ENCODE data around the gene DCAF8L2. TPM values are rescaled to one million over a fixed set of nuclear protein-coding genes. Genes with fewer than 3 reads are reported as not detected.
"Not testable (repeated sequence)": the region's sequence is repeated elsewhere in the genome, so short reads cannot be mapped to it uniquely, and the experiment has no call there.

Gene DCAF8L2
- total RNA-seq, 1 experiment from 2014 or later, result not detected

DNA sequence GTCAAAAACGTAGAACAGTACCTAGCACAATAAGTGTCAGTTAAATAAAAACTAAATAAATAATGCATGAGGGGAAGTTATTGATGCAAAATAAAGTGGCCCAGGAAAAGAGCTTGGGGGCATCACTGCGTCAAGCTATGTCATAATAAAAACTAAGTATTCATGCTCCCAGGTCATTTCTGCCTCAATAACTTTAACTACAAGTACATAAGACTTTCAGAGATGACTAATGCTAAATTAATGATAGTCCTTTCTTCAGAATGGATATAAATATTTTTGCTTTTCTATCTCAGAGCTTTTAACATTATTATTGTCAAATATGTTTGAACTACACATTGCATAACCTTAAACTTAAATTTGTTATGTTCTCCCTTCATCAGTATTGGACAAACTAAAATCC lies 125.5 kb downstream of the DCAF8L2 start:
- DNase-seq (ENCODE audit: low read depth in 1 of 2, low spot score in 2 of 2), result no peak
- Histone ChIP-seq H3K27me3 (replicated peaks) (no peaks in the 10 kb centered on the region), H3K36me3 (no peaks in the 10 kb centered on the region)

GRCh38 chrX:27728291-27728690 lies 138.1 kb downstream of the DCAF8L2 start:
- Histone ChIP-seq H3K27ac (no peak overlapping the region), H3K36me3 (no peaks in the 10 kb centered on the region), H3K4me1 (replicated peaks) (no peaks in the 10 kb centered on the region), H3K9me3 (replicated peaks) (no peaks in the 10 kb centered on the region), H3K27me3 (replicated peaks) (no peaks in the 10 kb centered on the region), H3K4me3 (no peak overlapping the region)
- DNase-seq (ENCODE audit: low read depth in 1 of 2, low spot score in 2 of 2), result no peak

More for the DNA sequence above, 125.5 kb downstream of the DCAF8L2 start:
- no peaks in the 10 kb centered on the region for H3K9me3 ChIP-seq (replicated peaks)
- no peak overlapping the region for H3K4me3 ChIP-seq
- no peaks in the 10 kb centered on the region for H3K4me1 ChIP-seq (replicated peaks)
- H3K27ac ChIP-seq, result no peak overlapping the region

- H3K4me1 ChIP-seq (replicated peaks), result no peaks in the 10 kb centered on the region
Measured at GRCh38 chrX:27731962-27732361, 141.8 kb downstream of the DCAF8L2 start.

DNA sequence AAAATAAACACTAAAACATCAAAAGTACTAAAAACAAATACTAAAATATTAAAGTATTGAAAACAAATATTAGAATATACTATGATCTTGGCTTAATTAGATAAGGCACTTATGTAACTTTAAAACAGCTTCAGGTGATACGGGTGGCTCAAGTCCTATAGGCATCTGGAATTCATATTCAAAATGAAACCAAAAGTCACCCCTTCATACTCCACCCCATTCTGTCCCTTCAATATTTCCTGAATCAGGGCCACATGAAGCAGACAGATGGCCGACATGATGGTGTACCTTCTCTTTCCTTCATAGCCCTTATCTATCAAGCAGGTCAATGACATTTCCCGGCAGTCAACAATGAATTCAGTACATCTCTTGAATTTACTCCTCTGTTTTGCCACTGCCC lies 145.8 kb downstream of the DCAF8L2 start:
- Histone ChIP-seq H3K27me3 (replicated peaks) (no peaks in the 10 kb centered on the region), H3K4me3 (no peak overlapping the region), H3K36me3 (no peaks in the 10 kb centered on the region), H3K4me1 (replicated peaks) (no peaks in the 10 kb centered on the region), H3K9me3 (replicated peaks) (no peaks in the 10 kb centered on the region), H3K27ac (no peak overlapping the region)
- no peak for DNase-seq (ENCODE audit: low read depth in 1 of 2, low spot score in 2 of 2)

More at GRCh38 chrX:27731962-27732361, 141.8 kb downstream of the DCAF8L2 start:
- DNase-seq (ENCODE audit: low read depth in 1 of 2, low spot score in 2 of 2), result no peak
- Histone ChIP-seq H3K36me3 (no peaks in the 10 kb centered on the region), H3K27ac (no peak overlapping the region), H3K27me3 (replicated peaks) (no peaks in the 10 kb centered on the region), H3K9me3 (replicated peaks) (no peaks in the 10 kb centered on the region), H3K4me3 (no peak overlapping the region)

DNA sequence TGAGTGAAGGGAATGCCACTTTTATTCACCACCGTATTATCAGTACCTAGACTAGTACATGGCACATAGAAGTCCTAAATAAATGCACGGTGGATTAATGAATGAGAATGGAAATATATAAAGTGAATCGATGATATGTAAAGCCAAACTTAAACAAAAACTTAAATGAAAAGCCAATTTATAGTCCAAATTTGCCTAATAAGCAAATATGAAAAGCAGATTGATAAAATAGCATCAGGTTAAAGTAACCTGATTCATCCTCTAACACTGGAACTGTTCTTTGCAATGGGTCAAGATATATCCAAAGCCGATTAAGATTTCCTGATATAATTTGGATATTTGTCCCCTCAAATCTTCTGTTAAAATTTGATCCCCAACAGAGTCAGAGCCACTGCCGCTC lies 150.8 kb downstream of the DCAF8L2 start:
- no peaks in the 10 kb centered on the region for H3K4me1 ChIP-seq (replicated peaks)
- no peak for DNase-seq (ENCODE audit: low read depth in 1 of 2, low spot score in 2 of 2)
- H3K27me3 ChIP-seq (replicated peaks), result no peaks in the 10 kb centered on the region
- no peak overlapping the region for H3K4me3 ChIP-seq
- no peak overlapping the region for H3K27ac ChIP-seq
- H3K9me3 ChIP-seq (replicated peaks), result no peaks in the 10 kb centered on the region
- H3K36me3 ChIP-seq, result no peaks in the 10 kb centered on the region

DNA sequence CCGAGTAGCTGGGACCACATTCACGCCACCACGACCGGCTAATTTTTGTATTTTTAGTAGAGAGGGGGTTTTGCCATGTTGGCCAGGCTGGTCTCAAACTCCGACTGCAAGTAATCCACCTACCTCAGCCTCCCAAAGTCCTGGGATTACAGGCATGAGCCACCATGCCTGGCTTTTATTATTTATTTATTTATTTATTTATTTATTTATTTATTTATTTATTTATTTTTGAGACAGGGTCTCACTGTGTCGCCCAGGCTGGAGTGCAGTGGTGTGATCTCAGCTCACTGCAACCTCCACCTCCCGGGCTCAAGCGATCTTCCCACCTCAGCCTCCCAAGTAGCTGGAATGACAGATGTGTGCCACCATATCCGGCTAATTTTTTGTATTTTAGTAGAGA lies 153.4 kb downstream of the DCAF8L2 start:
- H3K9me3 ChIP-seq (replicated peaks); H3K4me1 ChIP-seq (replicated peaks); H3K36me3 ChIP-seq; H3K27me3 ChIP-seq (replicated peaks); H3K27ac ChIP-seq; H3K4me3 ChIP-seq; DNase-seq (ENCODE audit: low read depth in 1 of 2, low spot score in 2 of 2): not testable (repeated sequence)

DNA sequence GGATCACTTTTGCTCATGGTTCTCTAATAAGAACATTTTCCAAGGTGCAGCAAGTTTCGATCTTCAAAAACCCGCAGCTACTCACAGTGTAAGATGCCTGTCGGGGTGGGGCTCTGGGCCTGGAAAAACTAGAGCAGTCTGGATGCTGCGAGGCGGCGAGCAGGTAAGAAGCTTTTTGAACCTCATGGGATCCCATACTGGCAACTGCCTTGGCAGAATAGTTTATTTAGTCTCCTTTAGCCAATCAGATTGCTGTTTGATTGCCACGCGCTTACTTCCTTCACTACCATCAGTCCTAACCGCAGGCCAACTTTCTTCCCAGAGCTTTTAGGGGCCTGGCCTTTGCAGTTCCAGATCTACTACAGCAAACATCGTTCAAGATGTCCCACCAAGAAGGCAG lies 156.4 kb downstream of the DCAF8L2 start:
- H3K27ac ChIP-seq, result no peak overlapping the region
- H3K9me3 ChIP-seq (replicated peaks), result no peaks in the 10 kb centered on the region
- no peaks in the 10 kb centered on the region for H3K4me1 ChIP-seq (replicated peaks)
- H3K27me3 ChIP-seq (replicated peaks), result no peaks in the 10 kb centered on the region
- DNase-seq (ENCODE audit: low read depth in 1 of 2, low spot score in 2 of 2), result no peak
- H3K4me3 ChIP-seq, result no peak overlapping the region
- no peaks in the 10 kb centered on the region for H3K36me3 ChIP-seq

GRCh38 chrX:27750298-27750697 lies 160.2 kb downstream of the DCAF8L2 start:
- DNase-seq (ENCODE audit: low read depth in 1 of 2, low spot score in 2 of 2), result not testable (repeated sequence)

DNA sequence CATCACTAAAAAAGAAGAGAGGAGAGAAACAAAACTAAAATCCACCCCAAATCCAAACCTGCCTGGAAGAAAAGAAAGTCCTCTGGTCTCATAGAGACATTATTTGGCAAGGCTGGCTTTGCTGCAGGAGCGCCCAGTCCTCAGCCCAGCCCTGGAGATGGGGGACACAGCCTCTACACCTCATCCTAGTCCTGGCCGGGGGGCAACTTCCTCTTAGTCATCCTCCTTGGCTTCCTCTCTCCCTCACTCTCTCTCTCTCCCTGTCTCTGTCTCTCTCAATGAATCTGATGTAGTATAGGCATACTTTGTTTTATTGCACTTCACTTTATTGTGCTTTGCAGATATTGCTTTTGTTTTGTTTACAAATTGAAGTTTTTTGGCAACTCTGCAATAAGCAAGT lies 161.8 kb downstream of the DCAF8L2 start:
- no peaks in the 10 kb centered on the region for H3K27me3 ChIP-seq (replicated peaks)
- no peaks in the 10 kb centered on the region for H3K9me3 ChIP-seq (replicated peaks)
- H3K36me3 ChIP-seq, result no peaks in the 10 kb centered on the region
- H3K27ac ChIP-seq, result no peak overlapping the region
- H3K4me3 ChIP-seq, result no peak overlapping the region
- DNase-seq (ENCODE audit: low read depth in 1 of 2, low spot score in 2 of 2), result no peak
- H3K4me1 ChIP-seq (replicated peaks), result no peaks in the 10 kb centered on the region

More at GRCh38 chrX:27750298-27750697, 160.2 kb downstream of the DCAF8L2 start:
- H3K4me3 ChIP-seq; H3K4me1 ChIP-seq (replicated peaks); H3K27me3 ChIP-seq (replicated peaks); H3K36me3 ChIP-seq; H3K27ac ChIP-seq; H3K9me3 ChIP-seq (replicated peaks): not testable (repeated sequence)

GRCh38 chrX:27765718-27766117 lies 175.6 kb downstream of the DCAF8L2 start:
- H3K27ac ChIP-seq, result no peak overlapping the region
- DNase-seq (ENCODE audit: low read depth in 1 of 2, low spot score in 2 of 2), result no peak
- no peaks in the 10 kb centered on the region for H3K27me3 ChIP-seq (replicated peaks)
- H3K4me1 ChIP-seq (replicated peaks), result no peaks in the 10 kb centered on the region
- no peaks in the 10 kb centered on the region for H3K36me3 ChIP-seq
- no peaks in the 10 kb centered on the region for H3K9me3 ChIP-seq (replicated peaks)
- H3K4me3 ChIP-seq, result no peak overlapping the region

DNA sequence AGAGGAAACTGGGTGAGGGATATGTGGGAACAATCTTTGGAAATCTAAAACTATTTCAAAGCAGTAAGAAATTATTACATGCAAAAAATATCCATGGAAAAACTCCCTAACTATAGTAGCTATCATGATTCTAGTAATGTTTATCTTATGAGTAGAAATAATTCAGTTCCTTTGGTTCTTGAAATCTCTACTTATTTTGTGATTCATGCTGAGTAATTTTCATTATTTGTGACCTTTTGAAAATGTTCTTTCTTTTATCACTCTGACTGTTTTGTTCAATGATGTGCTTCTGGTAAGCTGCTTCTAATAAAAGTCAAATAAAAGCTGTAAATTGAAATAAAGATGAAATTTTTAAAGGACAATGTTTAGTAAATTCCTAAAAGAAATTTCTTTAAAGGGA lies 177.2 kb downstream of the DCAF8L2 start:
- Histone ChIP-seq H3K36me3 (no peaks in the 10 kb centered on the region), H3K4me3 (no peak overlapping the region), H3K27me3 (replicated peaks) (no peaks in the 10 kb centered on the region), H3K4me1 (replicated peaks) (no peaks in the 10 kb centered on the region), H3K9me3 (replicated peaks) (no peaks in the 10 kb centered on the region), H3K27ac (no peak overlapping the region)
- DNase-seq (ENCODE audit: low read depth in 1 of 2, low spot score in 2 of 2), result no peak

DNA sequence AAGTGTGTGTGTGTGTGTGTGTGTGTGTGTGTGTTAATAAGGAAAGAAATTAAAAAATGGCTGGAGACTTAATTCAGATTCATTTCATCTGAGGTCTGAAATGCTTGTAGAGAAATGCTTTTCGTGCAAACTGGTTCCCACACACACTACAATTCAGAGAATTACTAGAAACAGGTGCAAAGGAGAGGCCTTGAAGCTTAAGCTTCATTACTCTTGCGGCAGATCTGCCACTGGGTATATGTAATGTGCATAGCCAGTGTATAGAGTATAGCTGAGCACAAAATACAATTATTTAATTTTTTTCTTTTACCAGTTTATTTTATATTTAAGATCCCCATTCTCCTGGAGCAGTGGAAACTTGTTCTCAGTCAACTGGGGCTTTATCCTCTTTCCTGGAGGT lies 185.8 kb downstream of the DCAF8L2 start:
- H3K36me3 ChIP-seq, result no peaks in the 10 kb centered on the region
- no peak overlapping the region for H3K4me3 ChIP-seq
- no peaks in the 10 kb centered on the region for H3K4me1 ChIP-seq (replicated peaks)
- no peaks in the 10 kb centered on the region for H3K27me3 ChIP-seq (replicated peaks)
- no peak for DNase-seq (ENCODE audit: low read depth in 1 of 2, low spot score in 2 of 2)
- H3K9me3 ChIP-seq (replicated peaks), result no peaks in the 10 kb centered on the region
- no peak overlapping the region for H3K27ac ChIP-seq

- Histone ChIP-seq H3K9me3 (replicated peaks) (no peaks in the 10 kb centered on the region), H3K4me3 (no peak overlapping the region), H3K27me3 (replicated peaks) (no peaks in the 10 kb centered on the region), H3K36me3 (no peaks in the 10 kb centered on the region), H3K4me1 (replicated peaks) (no peaks in the 10 kb centered on the region), H3K27ac (no peak overlapping the region)
- DNase-seq (ENCODE audit: low read depth in 1 of 2, low spot score in 2 of 2), result no peak
Measured at GRCh38 chrX:27796640-27797257, 206.6 kb downstream of the DCAF8L2 start.

DNA sequence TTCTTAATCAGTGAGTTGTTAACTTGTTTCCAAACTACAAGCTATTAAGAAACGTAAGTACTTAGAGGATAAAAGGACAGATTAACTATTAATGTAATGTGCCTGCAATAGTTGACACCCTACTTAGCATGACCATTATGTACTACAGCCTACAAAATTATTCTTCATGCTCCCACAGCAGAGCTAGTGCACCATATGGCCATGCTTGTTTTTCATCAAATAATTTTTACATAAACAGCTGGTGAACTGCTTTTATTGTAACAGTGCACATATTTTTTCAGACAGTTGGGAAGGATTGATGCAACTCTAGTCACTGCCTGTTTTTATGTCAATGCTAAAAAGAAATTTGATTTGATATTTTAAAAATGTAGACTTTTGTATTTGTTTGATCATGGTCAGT lies 207.4 kb downstream of the DCAF8L2 start:
- Histone ChIP-seq H3K27me3 (replicated peaks) (no peaks in the 10 kb centered on the region), H3K4me3 (no peak overlapping the region), H3K4me1 (replicated peaks) (no peaks in the 10 kb centered on the region), H3K36me3 (no peaks in the 10 kb centered on the region), H3K27ac (no peak overlapping the region), H3K9me3 (replicated peaks) (no peaks in the 10 kb centered on the region)
- no peak for DNase-seq (ENCODE audit: low read depth in 1 of 2, low spot score in 2 of 2)

All from SJSA1 (cell line).